NCI-H1048 (cell line): ENCODE results near the gene TGFB2.
"Not testable (repeated sequence)": the region's sequence is repeated elsewhere in the genome, so short reads cannot be mapped to it uniquely, and the experiment has no call there.

Experiments used
- DNase-seq: peaks from one replicate; lab custom pipeline; 2025; lab: John Stamatoyannopoulos, UW

Gene TGFB2

GRCh38 chr1:218344814-218345672, at the start of gene TGFB2:
Gene TGFB2, plus strand, starts transcription at chr1:218345336. Its CDS starts 1,366 bp downstream, at chr1:218346702.
- no peak for DNase-seq

DNA sequence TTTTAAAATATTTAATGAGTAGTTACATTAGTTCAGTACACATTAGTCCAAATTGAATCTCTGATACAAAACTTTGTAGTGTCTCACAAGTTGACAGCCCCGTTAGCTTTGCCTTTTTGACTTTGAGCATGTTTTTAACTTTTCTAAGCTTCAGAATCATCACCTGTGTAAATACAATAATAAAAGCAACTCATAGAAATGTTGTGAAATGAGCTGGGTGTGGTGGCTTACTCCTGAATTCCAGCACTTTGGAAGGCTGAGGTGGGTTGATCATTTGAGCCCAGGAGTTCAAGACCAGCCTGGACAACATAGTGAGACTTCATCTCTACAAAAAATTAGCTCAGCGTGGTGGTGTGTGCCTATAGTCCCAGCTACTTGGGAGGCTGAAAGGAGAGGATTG, 49.0 kb upstream of the TGFB2 start:
- DNase-seq, result no peak

GRCh38 chr1:218297461-218297860, 47.7 kb upstream of the TGFB2 start:
- DNase-seq, result no peak

DNA sequence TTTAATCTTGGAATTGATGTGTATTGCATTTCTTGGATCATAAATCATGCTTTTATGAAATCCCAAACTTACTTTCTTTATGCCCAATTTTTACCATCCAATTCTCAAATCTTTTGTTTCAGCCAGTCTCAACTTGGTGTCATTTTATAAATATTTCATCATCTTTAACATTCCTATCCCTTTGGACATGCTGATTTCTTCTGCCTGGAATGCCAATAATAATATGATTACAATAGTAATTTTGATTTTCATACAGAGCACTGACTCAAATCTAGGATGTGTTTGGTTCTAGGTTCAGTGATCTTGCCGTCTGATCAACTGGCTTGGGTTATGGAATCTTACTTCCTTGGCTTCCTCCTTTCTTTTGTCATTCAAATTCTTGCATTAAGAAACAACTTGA, 47.3 kb upstream of the TGFB2 start:
- no peak for DNase-seq

DNA sequence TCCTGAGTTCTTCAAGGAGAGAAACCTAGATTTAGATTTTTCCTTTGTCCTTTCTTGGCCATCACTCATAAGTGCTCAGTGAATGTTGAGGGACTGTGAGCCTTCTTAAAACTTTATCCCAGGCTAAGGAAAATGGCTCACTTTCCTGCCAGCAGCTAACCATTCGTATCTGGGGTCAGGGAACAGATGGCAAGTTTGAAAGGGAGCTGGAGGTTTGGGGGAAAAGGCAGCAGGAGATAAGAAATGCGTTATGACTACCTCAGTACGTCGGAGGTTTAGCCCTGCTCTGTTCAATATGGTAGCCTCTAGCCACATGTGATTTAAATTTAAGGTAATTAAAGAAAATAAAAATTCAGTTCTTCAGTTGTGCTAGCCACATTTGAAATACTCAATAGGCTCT, 46.7 kb upstream of the TGFB2 start:
- no peak for DNase-seq

DNA sequence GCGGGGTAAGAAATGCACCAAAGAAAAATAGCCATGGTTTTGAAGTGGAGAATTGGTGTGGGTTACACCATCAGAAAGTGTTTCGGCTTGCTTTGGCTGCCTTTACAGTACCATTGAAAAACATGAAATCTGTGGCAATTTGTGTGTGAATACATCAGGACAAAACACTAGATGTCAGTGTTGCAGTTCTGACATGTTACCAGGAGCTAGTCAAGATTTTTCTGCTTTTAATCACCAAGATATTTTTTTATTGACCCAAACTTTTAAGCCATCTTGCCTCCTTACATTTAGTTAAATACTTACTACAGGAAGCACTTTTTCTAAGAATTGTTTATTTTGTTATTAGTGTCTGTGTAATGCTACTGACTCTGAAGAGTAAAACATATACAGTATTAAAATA, 45.7 kb upstream of the TGFB2 start:
- no peak for DNase-seq

DNA sequence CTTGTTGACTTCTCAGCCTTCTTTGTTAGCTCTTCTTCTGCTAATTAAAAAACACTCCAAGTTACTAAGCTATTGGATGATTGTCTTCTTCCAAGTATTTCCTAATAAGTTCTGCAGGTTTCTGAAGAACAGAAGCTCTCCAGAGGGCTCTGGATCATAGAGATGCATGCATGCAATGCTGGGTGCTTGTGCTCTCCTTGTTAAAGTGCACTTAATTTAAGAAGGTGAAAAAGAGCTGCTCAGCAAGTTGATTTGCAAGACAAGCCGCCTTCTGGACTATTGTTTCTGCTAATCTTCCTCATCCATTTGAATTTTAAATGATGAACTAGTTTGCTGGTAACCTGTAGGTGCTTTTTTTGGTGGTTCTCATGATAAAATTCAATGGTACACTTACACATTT, 43.9 kb upstream of the TGFB2 start:
- no peak for DNase-seq

DNA sequence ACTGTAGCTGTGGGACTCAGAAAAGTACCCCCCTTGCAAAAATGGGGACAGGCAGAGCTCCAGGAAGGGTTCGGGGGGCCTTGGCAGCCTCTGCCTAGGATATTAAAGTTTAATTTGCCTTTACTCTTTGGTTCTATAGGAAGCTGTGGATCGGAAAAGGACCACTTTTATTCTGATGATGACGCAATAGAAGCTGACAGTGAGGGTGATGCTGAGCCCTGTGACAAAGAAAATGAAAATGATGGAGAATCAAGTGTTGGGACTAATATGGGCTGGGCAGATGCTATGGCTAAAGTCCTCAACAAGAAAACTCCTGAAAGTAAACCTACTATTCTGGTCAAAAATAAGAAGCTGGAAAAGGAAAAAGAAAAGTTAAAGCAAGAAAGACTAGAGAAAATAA, 43.0 kb upstream of the TGFB2 start:
- no peak for DNase-seq

DNA sequence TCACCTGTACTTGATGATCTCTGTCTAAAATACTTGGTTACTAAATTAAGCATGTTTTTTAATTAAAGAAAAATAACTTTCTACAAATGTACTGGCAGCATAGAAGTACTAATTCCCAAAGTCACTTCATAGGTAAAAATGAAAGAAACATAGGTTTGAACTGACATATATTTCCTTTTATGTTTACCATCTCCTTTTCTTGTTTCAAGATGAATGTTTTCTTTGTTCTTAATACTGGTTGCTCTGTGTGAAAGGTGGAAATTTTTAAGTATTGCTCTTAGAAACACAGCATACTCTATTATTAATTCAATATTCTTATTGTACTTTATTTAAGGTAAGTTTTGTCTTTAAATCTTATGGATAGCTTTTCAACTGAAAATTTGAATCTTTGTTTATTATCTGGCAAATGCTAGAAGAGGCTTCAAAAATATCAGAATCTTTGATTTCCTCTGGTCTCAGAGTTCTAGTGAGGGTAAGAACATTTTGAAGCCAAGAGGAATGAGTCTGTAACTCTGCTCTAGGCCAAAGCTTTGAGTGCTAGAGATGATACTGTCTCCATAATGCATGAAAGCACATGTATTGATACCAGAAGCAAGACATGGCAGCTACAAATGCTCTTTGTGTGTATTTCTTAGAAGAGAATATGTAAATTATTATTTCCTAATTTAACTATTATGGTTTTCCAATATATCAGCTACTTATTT, 41.8 kb upstream of the TGFB2 start:
- DNase-seq, result no peak

- no peak for DNase-seq
Measured at GRCh38 chr1:218304281-218305039, 40.7 kb upstream of the TGFB2 start.

- DNase-seq, result no peak
Measured at GRCh38 chr1:218305472-218306064, 39.6 kb upstream of the TGFB2 start.

- no peak for DNase-seq
Measured at GRCh38 chr1:218312509-218312908, 32.6 kb upstream of the TGFB2 start.

DNA sequence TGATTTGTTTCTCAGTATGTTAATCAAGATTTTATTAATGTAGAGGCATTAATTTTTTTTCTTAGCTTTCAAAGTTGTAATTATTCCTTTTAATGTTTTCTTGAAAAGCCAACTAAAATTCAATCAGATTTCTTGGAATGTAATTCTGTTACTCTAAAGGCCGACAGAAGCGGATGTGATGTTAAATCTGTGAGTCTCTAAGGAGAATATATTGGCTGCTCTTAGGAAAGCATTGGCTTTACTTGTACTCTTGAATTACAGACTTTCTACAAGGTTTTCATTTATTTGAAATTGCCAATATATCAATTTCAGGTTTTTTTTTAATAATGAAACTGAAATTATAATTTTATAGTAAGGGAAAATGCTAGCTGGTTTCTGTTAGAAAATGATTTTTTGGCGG, 30.8 kb upstream of the TGFB2 start:
- DNase-seq, result no peak

DNA sequence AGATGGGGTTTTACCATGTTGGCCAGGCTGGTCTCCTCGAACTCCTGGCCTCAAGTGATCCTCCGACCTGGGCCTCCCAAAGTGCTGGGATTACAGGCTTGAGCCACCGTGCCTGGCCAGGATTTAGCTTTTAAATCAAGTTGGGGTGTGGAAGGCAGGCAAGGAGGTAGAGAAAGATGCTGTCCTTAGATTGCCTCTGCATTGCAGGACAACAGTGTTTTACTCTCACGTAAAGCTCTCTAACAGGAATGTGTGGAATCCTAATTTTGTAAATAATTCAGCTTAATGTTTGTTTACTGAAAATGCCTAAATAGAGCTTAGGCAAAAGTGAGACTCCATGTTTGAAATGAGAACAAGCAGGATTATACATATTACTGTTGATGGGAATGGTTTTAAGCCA, 29.5 kb upstream of the TGFB2 start:
- DNase-seq, result no peak

- no peak for DNase-seq
Measured at GRCh38 chr1:218317061-218317460, 28.1 kb upstream of the TGFB2 start.

DNA sequence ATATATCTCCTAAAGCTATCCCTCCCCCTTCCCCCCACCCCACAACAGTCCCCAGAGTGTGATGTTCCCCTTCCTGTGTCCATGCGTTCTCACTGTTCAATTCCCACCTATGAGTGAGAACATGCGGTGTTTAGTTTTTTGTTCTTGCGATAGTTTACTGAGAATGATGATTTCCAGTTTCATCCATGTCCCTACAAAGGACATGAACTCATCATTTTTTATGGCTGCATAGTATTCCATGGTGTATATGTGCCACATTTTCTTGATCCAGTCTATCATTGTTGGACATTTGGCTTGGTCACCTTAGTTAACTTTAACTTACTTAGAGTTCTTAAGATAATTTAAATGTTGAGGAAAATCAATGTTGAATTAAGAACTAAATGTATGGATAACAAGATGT, 25.0 kb upstream of the TGFB2 start:
- DNase-seq, result not testable (repeated sequence)

- no peak for DNase-seq
Measured at GRCh38 chr1:218322762-218323161, 22.4 kb upstream of the TGFB2 start.

DNA sequence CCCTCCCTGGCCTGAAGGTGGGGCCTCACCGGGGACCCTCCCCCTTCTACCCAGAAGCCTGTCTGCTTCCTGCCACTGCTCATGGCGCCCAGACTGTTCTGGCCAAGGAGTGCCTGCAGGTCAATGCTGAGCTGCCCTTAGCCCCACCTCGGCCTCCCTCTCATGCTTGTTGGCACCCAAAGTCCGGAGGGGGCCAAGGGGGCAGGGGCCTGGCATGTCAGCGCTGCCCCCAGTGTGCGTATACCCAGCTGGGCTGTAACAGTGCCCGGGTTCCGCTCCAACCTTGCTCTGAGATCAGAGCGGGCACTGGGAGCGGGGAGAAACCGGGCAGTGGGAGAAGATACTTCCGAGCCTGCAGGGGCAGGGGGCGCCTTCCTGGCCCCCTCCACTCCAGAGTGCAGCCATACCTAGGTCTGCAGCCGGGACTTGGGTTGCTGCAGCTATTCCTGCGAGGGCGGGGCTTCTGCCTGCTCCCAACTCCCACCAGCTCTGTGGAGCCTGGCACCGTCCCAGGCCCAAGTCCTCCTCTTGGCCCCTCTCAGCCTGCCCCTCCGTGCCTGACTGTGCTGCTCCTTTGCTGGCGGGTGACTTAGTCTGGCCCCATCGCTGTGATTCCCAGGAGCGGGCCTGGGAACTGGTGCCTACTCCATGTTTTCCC, 21.4 kb upstream of the TGFB2 start:
- DNase-seq, result no peak

- DNase-seq, result no peak
Measured at GRCh38 chr1:218324226-218324580, 20.9 kb upstream of the TGFB2 start.

GRCh38 chr1:218328769-218329168, 16.4 kb upstream of the TGFB2 start:
- DNase-seq, result no peak

DNA sequence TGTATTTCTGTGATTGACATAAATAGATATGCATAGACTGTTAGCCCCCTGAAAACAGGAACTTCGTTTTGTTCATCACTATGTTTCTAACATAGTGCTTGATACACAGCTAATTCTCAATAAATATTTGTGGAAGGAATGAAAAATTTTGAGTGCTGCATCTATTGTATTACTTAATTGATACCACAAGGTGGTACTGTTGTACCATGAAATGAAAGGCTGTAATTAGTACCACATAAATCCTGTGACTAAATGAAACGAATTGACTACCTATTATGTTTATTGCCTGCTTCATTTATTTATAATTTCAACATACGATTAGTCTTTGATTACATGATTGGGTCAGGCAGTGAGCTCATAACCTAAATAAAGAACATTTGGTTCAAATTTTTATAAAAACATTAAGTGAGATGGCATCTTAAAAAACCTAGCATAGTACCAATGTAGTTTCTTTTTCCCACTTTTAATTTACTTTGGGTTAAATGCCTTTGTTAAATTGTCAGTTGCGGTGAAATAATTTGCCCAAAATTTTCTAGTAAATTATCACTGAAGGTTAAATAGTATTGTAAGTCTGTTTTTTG, 15.0 kb upstream of the TGFB2 start:
- DNase-seq, result peak; percentile 36

GRCh38 chr1:218332416-218332815, 12.7 kb upstream of the TGFB2 start:
- no peak for DNase-seq
